ENCODE measurements around the gene MICOS13. TPM values are rescaled to one million over a fixed set of nuclear protein-coding genes. Genes with fewer than 3 reads are reported as not detected.

Gene MICOS13
- total and polyA plus RNA-seq, 10 of the 15 experiments (the other 5 are each of a cell fraction or from before 2014, with no cell fraction given) = 9.4 to 211 (median 51.3) TPM

GRCh38 chr19:5697890-5698634 lies 17.7 kb upstream of the MICOS13 start:
- SMC1A ChIA-PET (ENCODE audit: uncharacterized antibody, unreplicated experiment) = no interaction called here
- no peak overlapping the region for H3K4me2 ChIP-seq (ENCODE audit: control insufficient read depth, insufficient read depth)
- CTCF ChIA-PET = interaction anchor here (3.4 kb wide), 1 partner anchor 8 kb away, joined by 18 read pairs; the partner anchor contains the start of gene RPL36
- H3K4me3 ChIP-seq = no peak overlapping the region
- in situ Hi-C loops (cut with MboI) (no loop called here), intact Hi-C loops (cut with micrococcal nuclease; ENCODE audit: unreplicated experiment) (no loop called here)
- H3K79me2 ChIP-seq (ENCODE audit: control insufficient read depth, insufficient read depth, low read length) = peaks cover 16% of the 10 kb centered on the region
- no peak overlapping the region for H2AFZ ChIP-seq (ENCODE audit: control insufficient read depth, low read depth, low read length)
- no peak for DNase-seq (ENCODE audit: low read depth, low spot score)
- no peak for FAIRE-seq
- TF ChIP-seq POLR2AphosphoS5 (IDR thresholded peaks at IDR 0.05; ENCODE audit: low read length) (0 out of 2 replicates have a peak, but pooled peaks have one; percentile 11), ESRRA (IDR thresholded peaks at IDR 0.05; ENCODE audit: low read length) (no peak), ZNF622 (IDR thresholded peaks at IDR 0.05) (no peak), ZSCAN29 (IDR thresholded peaks at IDR 0.05) (no peak), ZNF217 (IDR thresholded peaks at IDR 0.05) (no peak), EP300 (IDR thresholded peaks at IDR 0.05; ENCODE audit: borderline replicate concordance in 1 of 2, control insufficient read depth in 1 of 2, low read depth in 2 of 2, low read length in 2 of 2) (no peak), BCL11A (IDR thresholded peaks at IDR 0.05; ENCODE audit: low read depth, low read length) (no peak), CHD1 (IDR thresholded peaks at IDR 0.05; ENCODE audit: low read depth, low read length) (no peak), ATF2 (IDR thresholded peaks at IDR 0.05; ENCODE audit: low read length) (peak; percentile 12; the same call in 1 of the 2 replicates), IKZF2 (IDR thresholded peaks at IDR 0.05) (no peak), TCF7 (IDR thresholded peaks at IDR 0.05; ENCODE audit: borderline replicate concordance) (no peak), PAX8 (IDR thresholded peaks at IDR 0.05) (no peak)
- H4K20me1 ChIP-seq (ENCODE audit: control insufficient read depth, insufficient read depth) = no peaks in the 10 kb centered on the region; the same call in 1 of the 2 replicates
- H3K9ac ChIP-seq (ENCODE audit: control insufficient read depth, insufficient read depth, low read length) = no peak overlapping the region
- H3K4me1 ChIP-seq (ENCODE audit: control insufficient read depth, insufficient read depth, low read length) = 0 out of 2 replicates have a peak, but pooled peaks cover 3% of the 10 kb centered on the region
- RAD21 ChIA-PET (ENCODE audit: unreplicated experiment) = no interaction called here
- no peak for ATAC-seq
- 93% methylated on average over 25 of the region's 30 CpGs for WGBS (ENCODE audit: insufficient coverage, insufficient replicate concordance, low lambda C conversion rate, missing lambda C conversion rate)
- no peak overlapping the region for H3K27ac ChIP-seq (ENCODE audit: control insufficient read depth, insufficient read depth)
- no peaks in the 10 kb centered on the region for H3K9me3 ChIP-seq (replicated peaks; ENCODE audit: control insufficient read depth, insufficient read depth, low read length)
- BruUV-seq (replicated peaks) = no TSS peak
- H3K27me3 ChIP-seq (replicated peaks in 1 of 2; ENCODE audit: control insufficient read depth in 2 of 2, insufficient read depth in 2 of 2, low read length in 1 of 2) = no peaks in the 10 kb centered on the region
- POLR2A ChIA-PET = no interaction called here
- H3K36me3 ChIP-seq (ENCODE audit: control insufficient read depth in 2 of 2, insufficient read depth in 2 of 2, low read length in 1 of 2) = peaks cover 12 to 52% of the 10 kb centered on the region in 2 experiments

All from GM12878 (cell line).